GM23338 (cell line): ENCODE data around the gene GALM.

ENCODE experiments used
- EZH2 ChIP-seq: fragments of 200-600 bp; sonication (generic); IDR thresholded peaks from one replicate; pipeline ENCODE4 v1.8.0; 2017; ENCODE audit warnings: antibody characterized with exemption, mild to moderate bottlenecking, low read depth; ENCODE audit not compliant: unreplicated experiment
- POLR2AphosphoS5 ChIP-seq: IDR thresholded peaks from 2 replicates; pipeline ENCODE4 v1.6.1; 2016; ENCODE audit warnings: antibody characterized with exemption, low read depth
- TF ChIP-seq, protein P1 (sequence below): IDR thresholded peaks from one replicate; pipeline ENCODE4 v1.6.1; 2018; ENCODE audit warnings: antibody characterized with exemption; ENCODE audit not compliant: unreplicated experiment
- TF ChIP-seq, protein P2 (sequence below), 2 experiments: fragments of 200-600 bp in 1 of 2; sonication (generic) in 1 of 2; conservative IDR thresholded peaks; 2 replicates each; pipeline versions ENCODE4 v1.5.1 to v1.6.1; 2016 to 2017; ENCODE audit warnings: antibody characterized with exemption in 2 of 2, low read depth in 2 of 2, mild to moderate bottlenecking in 2 of 2, moderate library complexity in 1 of 2

DNA sequence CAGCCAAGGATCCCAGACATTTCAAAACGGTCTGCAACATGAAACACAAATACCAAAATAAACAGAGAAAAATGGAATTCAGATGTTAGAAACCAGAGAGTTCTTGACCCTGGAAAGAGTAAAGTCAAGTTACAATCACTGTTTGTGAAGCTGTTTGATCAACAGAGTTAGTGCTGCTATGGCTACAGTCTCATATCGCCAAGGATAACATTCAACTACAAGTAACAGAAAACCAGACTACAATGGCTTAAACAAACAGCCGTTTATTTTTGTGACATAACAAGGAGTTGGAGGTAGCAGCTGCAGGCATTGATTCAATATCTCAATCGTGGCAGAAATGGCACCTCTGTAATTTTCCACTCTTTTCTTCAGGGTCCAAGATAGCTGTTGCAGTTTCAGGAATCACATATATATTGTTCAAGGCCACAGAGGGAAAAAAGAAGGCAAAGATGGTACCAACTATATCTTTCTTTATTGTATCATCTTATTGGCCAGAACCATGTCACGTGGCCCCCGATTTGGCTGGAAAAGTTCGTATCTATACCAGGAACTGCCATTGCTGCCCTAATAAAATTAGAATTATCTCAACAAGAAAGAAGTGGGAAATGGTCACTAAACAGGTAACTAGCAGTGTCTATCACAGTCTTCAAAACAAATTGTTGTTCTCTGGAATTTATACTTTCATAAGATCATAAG, 45.5 kb upstream of the GALM start:
- TF ChIP-seq, protein P1, sequence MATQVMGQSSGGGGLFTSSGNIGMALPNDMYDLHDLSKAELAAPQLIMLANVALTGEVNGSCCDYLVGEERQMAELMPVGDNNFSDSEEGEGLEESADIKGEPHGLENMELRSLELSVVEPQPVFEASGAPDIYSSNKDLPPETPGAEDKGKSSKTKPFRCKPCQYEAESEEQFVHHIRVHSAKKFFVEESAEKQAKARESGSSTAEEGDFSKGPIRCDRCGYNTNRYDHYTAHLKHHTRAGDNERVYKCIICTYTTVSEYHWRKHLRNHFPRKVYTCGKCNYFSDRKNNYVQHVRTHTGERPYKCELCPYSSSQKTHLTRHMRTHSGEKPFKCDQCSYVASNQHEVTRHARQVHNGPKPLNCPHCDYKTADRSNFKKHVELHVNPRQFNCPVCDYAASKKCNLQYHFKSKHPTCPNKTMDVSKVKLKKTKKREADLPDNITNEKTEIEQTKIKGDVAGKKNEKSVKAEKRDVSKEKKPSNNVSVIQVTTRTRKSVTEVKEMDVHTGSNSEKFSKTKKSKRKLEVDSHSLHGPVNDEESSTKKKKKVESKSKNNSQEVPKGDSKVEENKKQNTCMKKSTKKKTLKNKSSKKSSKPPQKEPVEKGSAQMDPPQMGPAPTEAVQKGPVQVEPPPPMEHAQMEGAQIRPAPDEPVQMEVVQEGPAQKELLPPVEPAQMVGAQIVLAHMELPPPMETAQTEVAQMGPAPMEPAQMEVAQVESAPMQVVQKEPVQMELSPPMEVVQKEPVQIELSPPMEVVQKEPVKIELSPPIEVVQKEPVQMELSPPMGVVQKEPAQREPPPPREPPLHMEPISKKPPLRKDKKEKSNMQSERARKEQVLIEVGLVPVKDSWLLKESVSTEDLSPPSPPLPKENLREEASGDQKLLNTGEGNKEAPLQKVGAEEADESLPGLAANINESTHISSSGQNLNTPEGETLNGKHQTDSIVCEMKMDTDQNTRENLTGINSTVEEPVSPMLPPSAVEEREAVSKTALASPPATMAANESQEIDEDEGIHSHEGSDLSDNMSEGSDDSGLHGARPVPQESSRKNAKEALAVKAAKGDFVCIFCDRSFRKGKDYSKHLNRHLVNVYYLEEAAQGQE = no peak
- TF ChIP-seq EZH2 (no peak), POLR2AphosphoS5 (no peak)
- TF ChIP-seq, protein P2, sequence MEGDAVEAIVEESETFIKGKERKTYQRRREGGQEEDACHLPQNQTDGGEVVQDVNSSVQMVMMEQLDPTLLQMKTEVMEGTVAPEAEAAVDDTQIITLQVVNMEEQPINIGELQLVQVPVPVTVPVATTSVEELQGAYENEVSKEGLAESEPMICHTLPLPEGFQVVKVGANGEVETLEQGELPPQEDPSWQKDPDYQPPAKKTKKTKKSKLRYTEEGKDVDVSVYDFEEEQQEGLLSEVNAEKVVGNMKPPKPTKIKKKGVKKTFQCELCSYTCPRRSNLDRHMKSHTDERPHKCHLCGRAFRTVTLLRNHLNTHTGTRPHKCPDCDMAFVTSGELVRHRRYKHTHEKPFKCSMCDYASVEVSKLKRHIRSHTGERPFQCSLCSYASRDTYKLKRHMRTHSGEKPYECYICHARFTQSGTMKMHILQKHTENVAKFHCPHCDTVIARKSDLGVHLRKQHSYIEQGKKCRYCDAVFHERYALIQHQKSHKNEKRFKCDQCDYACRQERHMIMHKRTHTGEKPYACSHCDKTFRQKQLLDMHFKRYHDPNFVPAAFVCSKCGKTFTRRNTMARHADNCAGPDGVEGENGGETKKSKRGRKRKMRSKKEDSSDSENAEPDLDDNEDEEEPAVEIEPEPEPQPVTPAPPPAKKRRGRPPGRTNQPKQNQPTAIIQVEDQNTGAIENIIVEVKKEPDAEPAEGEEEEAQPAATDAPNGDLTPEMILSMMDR (conservative IDR thresholded peaks at IDR 0.05; ENCODE audit: low read depth in 2 of 2) = no peak
